Hepatocyte (in vitro differentiated cells): Measurements from ENCODE around the gene USP6NL.

ENCODE experiments used
- EZH2 ChIP-seq: fragments of 200-600 bp; sonication (generic); IDR thresholded peaks from 2 replicates; pipeline ENCODE4 v1.6.1; 2016; ENCODE audit warnings: antibody characterized with exemption, mild to moderate bottlenecking, borderline replicate concordance
- TF ChIP-seq, protein P1 (sequence below): fragments of 200-600 bp; sonication (generic); IDR thresholded peaks from 2 replicates; pipeline ENCODE4 v1.5.1; 2016; ENCODE audit warnings: antibody characterized with exemption, mild to moderate bottlenecking; ENCODE audit not compliant: poor library complexity

DNA sequence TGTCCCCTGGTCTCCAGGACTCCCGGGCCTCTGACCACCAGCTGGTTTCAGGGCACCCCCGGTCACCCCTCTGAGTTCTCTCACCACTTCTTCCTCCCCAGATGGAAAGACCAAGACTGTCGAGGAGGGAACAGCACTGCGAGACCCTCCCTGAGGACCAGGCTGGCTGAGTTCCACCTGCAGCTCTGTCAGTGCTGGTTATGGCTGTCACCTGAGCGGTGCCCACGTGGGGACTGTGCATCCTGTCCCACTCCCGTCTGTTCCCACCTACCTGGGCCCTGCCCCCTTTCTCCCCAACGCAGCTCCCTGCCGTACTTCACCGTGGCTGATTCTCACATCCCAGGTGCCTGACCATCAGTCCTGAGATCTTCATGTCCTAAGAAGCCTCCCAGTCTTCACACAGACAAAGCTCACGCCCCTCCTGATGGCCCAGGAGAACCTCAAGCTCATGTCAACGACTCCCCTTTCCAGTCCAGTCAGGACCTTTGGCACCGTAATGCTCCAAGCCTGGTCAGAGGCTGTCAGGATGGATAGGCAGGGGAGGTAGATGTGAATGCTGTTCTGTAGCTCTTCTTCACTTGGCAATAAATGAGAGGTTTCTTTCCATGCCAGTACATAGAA is 159.7 kb downstream of the USP6NL start:
- TF ChIP-seq, protein P1, sequence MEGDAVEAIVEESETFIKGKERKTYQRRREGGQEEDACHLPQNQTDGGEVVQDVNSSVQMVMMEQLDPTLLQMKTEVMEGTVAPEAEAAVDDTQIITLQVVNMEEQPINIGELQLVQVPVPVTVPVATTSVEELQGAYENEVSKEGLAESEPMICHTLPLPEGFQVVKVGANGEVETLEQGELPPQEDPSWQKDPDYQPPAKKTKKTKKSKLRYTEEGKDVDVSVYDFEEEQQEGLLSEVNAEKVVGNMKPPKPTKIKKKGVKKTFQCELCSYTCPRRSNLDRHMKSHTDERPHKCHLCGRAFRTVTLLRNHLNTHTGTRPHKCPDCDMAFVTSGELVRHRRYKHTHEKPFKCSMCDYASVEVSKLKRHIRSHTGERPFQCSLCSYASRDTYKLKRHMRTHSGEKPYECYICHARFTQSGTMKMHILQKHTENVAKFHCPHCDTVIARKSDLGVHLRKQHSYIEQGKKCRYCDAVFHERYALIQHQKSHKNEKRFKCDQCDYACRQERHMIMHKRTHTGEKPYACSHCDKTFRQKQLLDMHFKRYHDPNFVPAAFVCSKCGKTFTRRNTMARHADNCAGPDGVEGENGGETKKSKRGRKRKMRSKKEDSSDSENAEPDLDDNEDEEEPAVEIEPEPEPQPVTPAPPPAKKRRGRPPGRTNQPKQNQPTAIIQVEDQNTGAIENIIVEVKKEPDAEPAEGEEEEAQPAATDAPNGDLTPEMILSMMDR: no peak
- no peak for TF ChIP-seq EZH2
